GM21737 (cell line): ENCODE measurements around the gene DISP2.

Experiments
- ATAC-seq: cut with Tn5 transposase; IDR thresholded peaks from one replicate; pipeline ENCODE4 v1.9.1; 2021; ENCODE audit warnings: mild to moderate bottlenecking, moderate library complexity; ENCODE audit not compliant: unreplicated experiment

The DISP2 gene

GRCh38 chr15:40361640-40362039, 3.6 kb downstream of the DISP2 start:
- no peak for ATAC-seq

DNA sequence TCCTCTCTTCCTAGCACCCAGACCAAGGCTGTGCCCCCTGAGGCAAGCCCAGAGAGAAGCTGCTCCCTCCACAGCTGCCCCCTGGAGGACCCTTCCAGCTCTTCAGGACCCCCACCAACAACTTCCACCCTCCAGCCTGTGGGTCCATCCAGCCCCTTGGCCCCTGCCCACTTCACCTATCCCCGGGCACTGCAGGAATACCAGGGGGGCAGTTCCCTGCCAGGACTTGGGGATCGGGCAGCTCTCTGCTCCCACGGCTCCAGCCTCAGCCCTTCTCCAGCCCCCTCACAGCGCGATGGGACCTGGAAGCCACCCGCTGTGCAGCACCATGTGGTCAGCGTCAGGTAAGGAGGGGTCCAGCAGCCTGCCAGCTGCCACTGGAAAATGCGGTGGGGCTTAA, 5.6 kb downstream of the DISP2 start:
- no peak for ATAC-seq

DNA sequence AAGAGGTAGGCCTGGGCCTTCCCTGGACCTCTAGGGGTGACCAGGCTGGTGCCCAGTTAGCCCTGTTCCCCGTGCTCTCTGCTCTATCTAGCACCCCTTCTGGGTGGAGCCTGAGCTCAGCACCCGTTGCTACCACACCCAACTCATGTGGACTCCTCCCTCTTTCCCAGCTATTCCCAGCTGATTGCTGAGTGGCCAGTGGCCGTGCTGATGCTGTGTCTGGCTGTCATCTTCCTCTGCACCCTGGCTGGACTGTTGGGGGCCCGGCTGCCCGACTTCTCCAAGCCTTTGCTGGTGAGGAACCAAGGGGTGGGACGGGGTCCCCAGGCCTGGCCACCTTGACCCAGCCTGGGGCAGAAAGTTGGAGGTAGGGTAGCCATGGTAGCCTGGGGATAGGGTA, 6.2 kb downstream of the DISP2 start:
- ATAC-seq, result no peak

- ATAC-seq, result no peak
These were observed 7.0 kb downstream of the DISP2 start for GRCh38 chr15:40365016-40365415.

DNA sequence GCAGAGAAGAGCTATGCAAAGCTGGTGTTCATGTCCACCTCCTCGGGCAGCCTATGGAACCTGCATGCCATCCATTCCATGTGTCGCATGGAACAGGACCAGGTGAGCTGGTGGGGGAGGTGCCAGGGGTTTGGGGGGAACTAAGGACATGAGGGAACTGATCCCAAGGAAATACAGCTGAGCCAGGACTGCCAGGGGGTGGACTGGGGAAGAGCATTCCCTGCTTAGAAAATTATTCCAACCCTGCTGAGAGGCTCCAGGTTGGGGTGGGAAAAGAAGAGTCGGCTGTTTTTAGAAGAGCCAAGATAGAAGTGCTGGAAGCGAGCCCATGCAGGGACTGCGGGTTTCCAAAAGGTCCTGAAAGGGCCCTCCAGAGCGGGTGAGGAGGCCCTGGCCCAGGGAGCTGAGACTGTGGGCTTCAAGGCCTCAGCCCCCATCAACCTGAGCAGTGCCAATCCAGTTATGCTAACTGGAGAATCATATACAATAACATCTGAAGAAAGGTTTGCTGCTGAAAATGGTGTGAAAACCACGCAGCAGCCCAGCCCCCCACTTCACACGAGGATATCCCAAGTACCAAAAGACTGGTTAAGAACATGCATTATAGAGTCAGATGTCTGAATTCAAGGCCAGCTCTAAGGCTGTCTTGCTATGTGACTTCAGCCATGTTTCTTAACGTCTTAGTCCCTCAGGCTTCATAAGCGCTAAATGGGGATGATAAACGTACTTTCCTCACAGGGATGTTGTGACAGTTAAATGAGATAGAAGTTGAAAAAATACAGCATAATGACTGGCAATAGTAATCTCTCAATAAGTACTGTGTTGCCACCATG, 7.8 kb downstream of the DISP2 start:
- no peak for ATAC-seq

DNA sequence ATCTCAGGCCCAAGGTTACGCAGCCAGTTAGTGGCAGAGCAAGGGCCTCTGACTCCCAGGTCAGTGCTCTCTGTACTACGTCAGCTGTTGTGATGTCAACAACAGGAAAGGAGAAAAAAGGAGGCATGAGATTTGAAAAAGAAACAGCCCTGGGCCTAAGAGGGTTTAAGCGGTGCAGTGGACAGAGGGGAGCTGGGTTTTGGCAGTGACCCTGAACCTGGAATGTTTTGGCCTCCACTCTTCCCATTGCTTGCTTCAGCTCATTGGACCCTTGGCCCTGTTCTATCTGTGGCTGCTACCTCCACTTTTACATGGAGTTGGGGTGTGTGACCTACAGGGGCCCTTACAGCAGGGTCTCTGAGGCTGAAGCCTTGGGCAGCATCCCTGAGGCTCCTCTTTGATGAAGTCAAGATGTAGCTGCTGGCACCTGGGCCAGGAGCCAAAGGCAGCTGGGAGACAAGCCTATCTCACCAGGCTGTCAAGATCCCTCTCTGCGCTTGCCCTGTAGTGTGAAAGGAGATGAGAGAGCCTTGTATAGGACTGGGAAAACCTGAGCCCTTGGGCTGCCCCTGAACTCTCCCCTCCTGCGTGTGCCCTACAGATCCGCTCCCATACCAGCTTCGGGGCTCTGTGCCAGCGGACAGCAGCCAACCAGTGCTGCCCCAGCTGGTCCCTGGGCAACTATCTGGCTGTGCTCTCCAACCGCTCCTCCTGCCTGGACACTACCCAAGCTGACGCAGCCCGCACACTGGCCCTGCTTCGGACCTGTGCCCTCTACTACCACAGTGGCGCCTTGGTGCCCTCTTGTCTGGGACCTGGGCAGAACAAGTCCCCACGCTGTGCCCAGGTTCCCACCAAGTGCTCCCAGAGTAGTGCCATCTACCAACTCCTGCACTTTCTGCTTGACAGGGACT, 8.7 kb downstream of the DISP2 start:
- no peak for ATAC-seq

DNA sequence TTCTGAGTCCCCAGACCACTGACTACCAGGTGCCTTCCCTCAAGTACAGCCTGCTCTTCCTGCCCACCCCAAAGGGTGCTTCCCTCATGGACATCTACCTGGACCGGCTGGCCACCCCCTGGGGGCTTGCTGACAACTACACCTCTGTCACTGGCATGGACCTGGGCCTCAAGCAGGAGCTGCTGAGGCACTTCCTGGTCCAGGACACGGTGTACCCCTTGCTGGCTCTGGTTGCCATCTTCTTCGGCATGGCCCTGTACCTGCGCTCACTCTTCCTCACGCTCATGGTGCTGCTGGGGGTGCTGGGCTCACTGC, 9.3 kb downstream of the DISP2 start:
- no peak for ATAC-seq

DNA sequence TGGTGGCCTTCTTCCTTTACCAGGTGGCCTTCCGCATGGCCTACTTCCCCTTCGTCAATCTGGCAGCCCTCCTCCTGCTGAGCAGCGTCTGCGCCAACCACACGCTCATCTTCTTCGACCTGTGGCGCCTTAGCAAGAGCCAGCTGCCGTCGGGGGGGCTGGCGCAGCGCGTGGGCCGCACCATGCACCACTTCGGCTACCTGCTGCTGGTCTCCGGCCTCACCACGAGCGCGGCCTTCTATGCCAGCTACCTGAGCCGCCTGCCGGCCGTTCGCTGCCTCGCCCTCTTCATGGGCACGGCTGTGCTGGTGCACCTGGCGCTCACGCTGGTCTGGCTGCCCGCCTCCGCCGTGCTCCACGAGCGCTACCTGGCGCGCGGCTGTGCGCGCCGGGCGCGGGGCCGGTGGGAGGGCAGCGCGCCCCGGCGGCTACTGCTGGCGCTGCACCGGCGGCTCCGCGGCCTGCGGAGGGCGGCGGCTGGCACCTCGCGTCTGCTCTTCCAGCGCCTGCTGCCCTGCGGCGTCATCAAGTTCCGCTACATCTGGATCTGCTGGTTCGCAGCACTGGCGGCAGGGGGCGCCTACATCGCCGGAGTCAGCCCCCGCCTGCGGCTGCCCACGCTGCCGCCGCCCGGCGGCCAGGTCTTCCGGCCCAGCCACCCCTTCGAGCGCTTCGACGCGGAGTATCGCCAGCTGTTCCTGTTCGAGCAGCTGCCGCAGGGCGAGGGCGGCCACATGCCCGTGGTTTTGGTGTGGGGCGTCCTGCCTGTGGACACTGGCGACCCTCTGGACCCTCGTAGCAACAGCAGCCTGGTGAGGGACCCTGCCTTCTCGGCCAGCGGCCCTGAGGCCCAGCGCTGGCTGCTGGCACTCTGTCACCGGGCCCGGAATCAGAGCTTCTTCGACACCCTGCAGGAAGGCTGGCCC, 9.9 kb downstream of the DISP2 start:
- ATAC-seq, result peak; percentile 82

DNA sequence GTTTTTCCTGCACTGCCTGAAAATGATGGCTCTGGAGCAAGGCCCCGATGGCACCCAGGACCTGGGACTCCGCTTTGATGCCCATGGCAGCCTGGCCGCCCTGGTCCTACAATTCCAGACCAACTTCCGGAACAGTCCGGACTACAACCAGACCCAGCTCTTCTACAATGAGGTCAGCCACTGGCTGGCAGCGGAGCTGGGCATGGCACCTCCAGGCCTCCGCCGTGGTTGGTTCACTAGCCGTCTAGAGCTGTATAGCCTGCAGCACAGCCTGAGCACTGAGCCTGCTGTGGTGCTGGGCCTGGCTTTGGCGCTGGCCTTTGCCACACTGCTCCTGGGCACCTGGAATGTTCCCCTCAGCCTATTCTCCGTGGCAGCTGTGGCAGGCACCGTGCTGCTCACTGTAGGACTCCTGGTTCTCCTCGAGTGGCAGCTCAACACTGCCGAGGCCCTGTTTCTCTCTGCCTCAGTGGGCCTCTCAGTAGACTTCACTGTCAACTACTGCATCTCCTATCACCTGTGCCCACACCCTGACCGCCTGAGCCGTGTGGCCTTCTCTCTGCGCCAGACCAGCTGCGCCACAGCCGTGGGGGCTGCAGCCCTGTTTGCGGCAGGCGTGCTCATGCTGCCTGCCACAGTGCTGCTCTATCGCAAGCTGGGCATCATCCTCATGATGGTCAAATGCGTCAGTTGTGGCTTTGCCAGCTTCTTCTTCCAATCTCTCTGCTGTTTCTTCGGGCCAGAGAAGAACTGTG, 10.9 kb downstream of the DISP2 start:
- no peak for ATAC-seq

DNA sequence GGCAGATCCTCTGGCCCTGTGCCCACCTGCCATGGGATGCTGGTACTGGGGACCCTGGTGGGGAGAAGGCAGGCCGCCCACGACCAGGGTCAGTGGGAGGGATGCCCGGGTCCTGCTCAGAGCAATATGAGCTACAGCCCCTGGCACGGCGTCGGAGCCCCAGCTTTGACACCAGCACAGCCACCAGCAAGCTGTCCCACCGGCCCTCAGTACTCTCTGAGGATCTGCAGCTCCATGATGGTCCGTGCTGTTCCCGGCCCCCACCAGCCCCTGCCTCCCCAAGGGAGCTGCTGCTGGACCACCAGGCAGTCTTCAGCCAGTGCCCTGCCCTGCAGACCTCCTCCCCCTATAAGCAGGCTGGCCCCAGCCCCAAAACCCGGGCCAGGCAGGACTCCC, 11.5 kb downstream of the DISP2 start:
- ATAC-seq, result no peak

DNA sequence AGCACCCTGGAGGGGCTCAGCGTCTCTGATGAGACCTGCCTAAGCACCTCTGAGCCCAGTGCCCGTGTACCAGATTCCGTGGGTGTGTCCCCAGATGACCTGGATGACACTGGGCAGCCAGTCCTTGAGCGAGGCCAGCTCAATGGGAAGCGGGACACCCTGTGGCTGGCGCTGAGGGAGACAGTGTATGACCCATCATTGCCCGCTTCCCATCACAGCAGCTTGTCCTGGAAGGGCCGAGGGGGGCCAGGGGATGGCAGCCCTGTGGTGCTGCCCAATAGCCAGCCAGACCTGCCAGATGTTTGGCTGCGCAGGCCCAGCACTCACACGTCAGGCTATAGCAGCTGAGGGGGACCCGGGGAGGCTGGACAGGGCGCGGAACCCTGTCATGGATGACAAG, 12.0 kb downstream of the DISP2 start:
- ATAC-seq, result no peak

- ATAC-seq, result no peak
These were observed 15.0 kb downstream of the DISP2 start for GRCh38 chr15:40372981-40373380.

DNA sequence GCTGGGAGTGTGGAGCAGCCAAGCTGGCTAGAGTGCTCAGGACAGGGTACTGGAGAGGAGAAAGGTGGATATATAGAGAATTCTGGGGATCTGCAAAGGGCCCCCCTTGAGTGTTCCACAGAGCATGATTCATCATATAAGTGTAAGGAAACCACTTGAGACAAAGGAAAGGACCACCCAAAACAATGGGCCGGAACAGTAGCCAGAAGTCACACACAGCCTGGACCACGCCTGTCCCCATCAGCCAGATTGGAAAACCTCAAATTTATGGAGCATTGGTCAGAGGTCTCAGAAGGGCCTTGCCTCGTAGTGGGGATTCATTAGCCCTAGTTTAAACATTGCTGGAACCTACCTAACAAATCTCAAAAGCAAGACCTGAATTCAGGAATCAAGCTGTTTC, 19.6 kb downstream of the DISP2 start:
- ATAC-seq, result no peak

DNA sequence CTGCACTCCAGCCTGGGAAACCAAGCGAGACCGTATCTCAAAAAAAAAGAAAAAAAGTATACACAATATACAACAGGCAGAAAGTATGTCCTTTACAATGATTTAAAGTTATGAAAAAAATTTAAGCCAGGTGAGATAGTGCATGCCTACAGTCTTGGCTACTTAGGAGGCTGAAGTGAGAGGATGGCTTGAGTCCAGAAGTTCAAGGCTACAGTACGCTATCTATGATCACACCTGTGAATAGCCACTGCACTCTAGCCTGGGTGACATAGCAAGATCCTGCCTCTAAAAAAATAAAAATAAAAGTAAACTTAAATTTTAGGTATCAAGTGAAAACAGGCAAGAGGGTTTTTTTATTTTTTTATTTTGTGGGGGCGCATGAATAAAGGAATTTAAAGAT, 21.4 kb downstream of the DISP2 start:
- ATAC-seq, result no peak

- ATAC-seq, result no peak
These were observed 21.8 kb downstream of the DISP2 start for GRCh38 chr15:40379853-40380252.

DNA sequence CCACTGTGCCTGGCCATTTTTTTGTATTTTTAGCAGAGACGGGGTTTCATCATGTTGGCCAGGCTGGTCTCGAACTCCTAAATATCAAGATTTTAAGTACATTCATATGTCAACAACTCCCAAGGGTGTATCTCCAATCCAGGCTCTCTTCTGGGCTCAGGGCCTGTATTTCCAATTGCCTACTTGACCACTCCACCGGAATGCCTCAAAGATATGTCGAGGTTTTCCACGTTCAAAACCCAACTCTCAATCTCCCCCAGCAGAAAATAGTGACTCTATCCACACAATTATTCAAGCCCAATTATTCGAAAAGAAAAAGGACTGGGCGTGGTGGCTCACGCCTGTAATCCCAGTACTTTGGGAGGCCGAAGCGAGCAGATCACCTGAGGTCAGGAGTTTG, 22.6 kb downstream of the DISP2 start:
- no peak for ATAC-seq

DNA sequence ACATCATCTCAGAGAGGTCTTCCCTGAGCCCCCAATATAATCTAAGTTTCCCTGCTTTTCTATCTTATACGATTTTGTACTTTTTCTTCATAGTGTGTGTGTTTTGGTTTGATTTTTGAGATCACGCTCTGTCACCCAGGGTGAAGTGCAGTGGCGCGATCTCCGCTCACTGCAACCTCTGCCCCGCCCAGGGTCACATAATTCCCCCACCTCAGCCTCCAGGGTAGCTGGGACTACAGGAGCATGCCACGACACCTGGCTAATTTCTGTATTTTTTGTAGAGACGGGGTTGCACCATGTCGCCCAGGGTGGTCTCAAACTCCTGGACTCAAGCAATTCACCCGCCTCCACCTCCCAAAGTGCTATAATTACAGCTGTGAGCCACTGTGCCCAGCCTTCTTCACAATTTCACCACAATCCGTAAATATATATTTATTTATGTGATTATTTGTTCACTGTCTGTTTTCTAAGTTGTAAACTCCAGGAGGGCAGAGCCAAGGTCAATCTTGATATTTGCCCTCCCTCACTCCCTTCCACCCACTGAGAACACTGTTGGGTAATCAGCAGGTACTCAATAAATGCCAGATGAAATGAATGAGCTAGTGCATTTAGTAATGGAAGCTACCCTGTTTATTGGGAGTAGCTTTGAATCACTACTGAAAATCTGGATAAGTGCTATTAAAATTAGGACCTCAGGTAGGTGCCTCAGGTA, 24.0 kb downstream of the DISP2 start:
- no peak for ATAC-seq

- peak; percentile 94 for ATAC-seq
These were observed 24.8 kb downstream of the DISP2 start, which contains the start of gene KNSTRN for GRCh38 chr15:40382580-40383456. TSS of gene KNSTRN (plus strand) at chr15:40382721. CDS start at chr15:40382836, 115 bp downstream.

DNA sequence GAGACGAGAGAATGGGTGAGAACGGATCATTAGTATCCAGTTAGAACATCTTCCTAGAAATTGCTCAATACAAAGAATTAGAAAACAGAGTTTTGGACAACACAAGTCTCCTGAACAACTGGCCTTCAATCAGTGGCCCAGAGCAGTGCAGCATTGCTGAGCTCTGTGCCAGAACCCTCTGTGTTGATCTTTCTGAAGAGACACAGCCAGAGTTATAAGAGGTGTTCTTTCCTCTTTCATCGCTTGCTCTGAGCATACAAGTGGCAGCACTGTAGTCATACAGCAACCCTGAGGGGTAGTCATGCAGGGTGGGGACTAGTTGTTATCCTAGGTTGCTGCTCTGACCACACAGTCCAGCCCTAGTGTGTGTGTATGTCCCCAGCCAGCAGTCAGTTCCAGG, 28.5 kb downstream of the DISP2 start:
- no peak for ATAC-seq
